OCI-LY3 (cell line): ENCODE data around the gene ABCB8.

Source experiments
- H2AFZ ChIP-seq: fragments of 200-600, 300-600 bp; shearing (Covaris generic); 2 replicates; pipeline ENCODE4 v1.6.0; 2014; ENCODE audit warnings: antibody characterized with exemption, low read depth, low read length
- H3K27ac ChIP-seq: fragments of 200-600, 300-600 bp; sonication (generic); 2 replicates; pipeline ENCODE4 v1.5.1; 2014; ENCODE audit warnings: mild to moderate bottlenecking, low read length, moderate library complexity, mixed read lengths
- H3K27me3 ChIP-seq: fragments of 200-600, 300-600 bp; sonication (generic); 2 replicates; pipeline ENCODE4 v1.6.1; 2014; ENCODE audit warnings: low read depth, low read length, mixed read lengths
- H3K36me3 ChIP-seq: fragments of 200-600, 300-600 bp; sonication (generic); replicated peaks from 2 replicates; pipeline ENCODE3; 2014; ENCODE audit warnings: low read depth, low read length, mixed read lengths
- H3K4me1 ChIP-seq: fragments of 300-600, 200-600 bp; sonication (generic); 2 replicates; pipeline ENCODE4 v1.6.1; 2014; ENCODE audit warnings: low read length, mixed read lengths
- H3K4me2 ChIP-seq: fragments of 200-600, 300-600 bp; sonication (generic); 2 replicates; pipeline ENCODE4 v1.6.1; 2014; ENCODE audit warnings: low read length, mixed read lengths
- H3K4me3 ChIP-seq: fragments of 300-600, 200-600 bp; sonication (generic); 2 replicates; pipeline ENCODE4 v1.5.1; 2014; ENCODE audit warnings: antibody characterized with exemption, mild to moderate bottlenecking, low read length, moderate library complexity
- H3K79me2 ChIP-seq: fragments of 300-600, 200-600 bp; shearing (Covaris generic); 2 replicates; pipeline ENCODE4 v1.6.1; 2014; ENCODE audit warnings: mild to moderate bottlenecking, low read length, mixed read lengths
- H3K9ac ChIP-seq: fragments of 300-600, 200-600 bp; shearing (Covaris generic); 2 replicates; pipeline ENCODE4 v1.6.0; 2014; ENCODE audit warnings: mild to moderate bottlenecking, low read length, moderate library complexity
- H3K9me3 ChIP-seq: fragments of 200-600, 300-600 bp; shearing (Covaris generic); 2 replicates; pipeline ENCODE4 v1.6.1; 2014; ENCODE audit warnings: low read length, mixed read lengths; ENCODE audit not compliant: insufficient read depth
- H4K20me1 ChIP-seq: fragments of 200-600, 300-600 bp; sonication (generic); 2 replicates; pipeline ENCODE4 v1.6.1; 2016; ENCODE audit warnings: low read length, mixed read lengths; ENCODE audit not compliant: insufficient read depth
- EZH2phosphoT487 ChIP-seq: fragments of 200-600 bp; shearing (Covaris generic); IDR thresholded peaks from 2 replicates; pipeline ENCODE4 v1.6.1; 2018; ENCODE audit warnings: antibody characterized with exemption, mixed run types, low read depth
- TF ChIP-seq, protein P1 (sequence below): fragments of 200-600, 300-600 bp; sonication (generic); IDR thresholded peaks from 2 replicates; pipeline ENCODE4 v1.5.1; 2014; ENCODE audit warnings: antibody characterized with exemption, low read length, low read depth

ABCB8 gene

DNA sequence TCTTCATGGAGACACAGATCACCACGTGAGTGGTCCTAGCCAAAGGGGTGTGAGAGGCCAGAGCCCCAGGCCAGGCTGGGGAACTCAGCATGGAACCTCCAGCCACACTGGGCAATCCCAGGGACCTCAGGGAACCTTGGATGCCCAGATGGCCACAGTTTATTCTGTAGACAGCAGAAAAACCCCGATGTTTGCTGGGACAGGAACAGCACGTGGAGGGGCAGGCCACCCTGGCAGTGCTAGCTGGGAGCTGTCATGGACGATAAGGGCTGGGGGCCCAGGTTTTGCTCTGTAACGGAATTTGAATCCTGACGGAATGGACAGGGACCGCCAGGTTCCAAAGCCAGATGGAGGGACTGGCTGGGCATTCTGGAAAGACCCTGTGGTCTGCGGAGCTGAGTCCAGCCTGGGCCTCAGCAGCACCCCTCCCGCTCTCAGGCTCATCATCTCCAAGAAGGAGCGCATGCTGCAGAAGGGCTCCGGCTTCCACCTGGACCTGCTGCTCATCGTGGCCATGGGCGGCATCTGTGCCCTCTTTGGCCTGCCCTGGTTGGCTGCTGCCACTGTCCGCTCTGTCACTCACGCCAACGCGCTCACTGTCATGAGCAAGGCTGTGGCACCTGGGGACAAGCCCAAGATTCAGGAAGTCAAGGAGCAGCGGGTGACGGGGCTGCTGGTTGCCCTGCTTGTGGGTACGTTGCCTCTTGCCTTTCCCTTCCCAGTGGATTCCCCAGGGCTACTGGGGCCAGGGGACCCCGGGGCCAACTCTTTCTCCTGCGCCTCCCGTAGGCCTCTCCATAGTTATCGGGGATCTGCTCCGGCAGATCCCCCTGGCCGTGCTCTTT, 46.8 kb downstream of the ABCB8 start:
- H4K20me1 ChIP-seq: no peaks in the 10 kb centered on the region
- H3K27me3 ChIP-seq: no peaks in the 10 kb centered on the region
- H3K9ac ChIP-seq: no peak overlapping the region
- H3K36me3 ChIP-seq: peaks cover 26% of the 10 kb centered on the region
- no peak overlapping the region for H2AFZ ChIP-seq
- H3K4me2 ChIP-seq: no peak overlapping the region
- H3K79me2 ChIP-seq: peaks cover 18% of the 10 kb centered on the region
- no peaks in the 10 kb centered on the region for H3K9me3 ChIP-seq
- TF ChIP-seq, protein P1, sequence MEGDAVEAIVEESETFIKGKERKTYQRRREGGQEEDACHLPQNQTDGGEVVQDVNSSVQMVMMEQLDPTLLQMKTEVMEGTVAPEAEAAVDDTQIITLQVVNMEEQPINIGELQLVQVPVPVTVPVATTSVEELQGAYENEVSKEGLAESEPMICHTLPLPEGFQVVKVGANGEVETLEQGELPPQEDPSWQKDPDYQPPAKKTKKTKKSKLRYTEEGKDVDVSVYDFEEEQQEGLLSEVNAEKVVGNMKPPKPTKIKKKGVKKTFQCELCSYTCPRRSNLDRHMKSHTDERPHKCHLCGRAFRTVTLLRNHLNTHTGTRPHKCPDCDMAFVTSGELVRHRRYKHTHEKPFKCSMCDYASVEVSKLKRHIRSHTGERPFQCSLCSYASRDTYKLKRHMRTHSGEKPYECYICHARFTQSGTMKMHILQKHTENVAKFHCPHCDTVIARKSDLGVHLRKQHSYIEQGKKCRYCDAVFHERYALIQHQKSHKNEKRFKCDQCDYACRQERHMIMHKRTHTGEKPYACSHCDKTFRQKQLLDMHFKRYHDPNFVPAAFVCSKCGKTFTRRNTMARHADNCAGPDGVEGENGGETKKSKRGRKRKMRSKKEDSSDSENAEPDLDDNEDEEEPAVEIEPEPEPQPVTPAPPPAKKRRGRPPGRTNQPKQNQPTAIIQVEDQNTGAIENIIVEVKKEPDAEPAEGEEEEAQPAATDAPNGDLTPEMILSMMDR: no peak
- TF ChIP-seq EZH2phosphoT487: no peak
- no peak overlapping the region for H3K27ac ChIP-seq
- H3K4me1 ChIP-seq: peaks cover 20% of the 10 kb centered on the region
- H3K4me3 ChIP-seq: no peak overlapping the region

DNA sequence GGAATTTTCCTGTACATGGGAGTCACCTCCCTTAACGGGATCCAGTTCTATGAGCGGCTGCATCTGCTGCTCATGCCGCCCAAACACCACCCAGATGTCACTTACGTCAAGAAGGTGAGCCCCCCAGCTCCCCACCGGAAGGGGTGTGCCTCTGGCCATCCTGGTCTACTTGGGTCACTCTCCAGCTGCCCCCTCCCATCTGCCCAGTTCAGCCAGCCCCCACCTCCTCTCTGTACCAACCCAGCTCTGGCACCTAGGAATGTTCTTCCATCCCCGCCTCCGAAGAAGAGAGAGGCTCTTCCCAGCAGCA, 47.4 kb downstream of the ABCB8 start:
- Histone ChIP-seq H3K4me2 (no peak overlapping the region), H3K4me1 (peaks cover 20% of the 10 kb centered on the region), H2AFZ (no peak overlapping the region), H3K4me3 (no peak overlapping the region), H3K9ac (no peak overlapping the region), H3K27ac (no peak overlapping the region), H3K79me2 (peaks cover 24% of the 10 kb centered on the region), H3K36me3 (peaks cover 23% of the 10 kb centered on the region), H4K20me1 (no peaks in the 10 kb centered on the region), H3K27me3 (no peaks in the 10 kb centered on the region), H3K9me3 (no peaks in the 10 kb centered on the region)
- TF ChIP-seq, protein P1: no peak
- TF ChIP-seq EZH2phosphoT487: no peak

DNA sequence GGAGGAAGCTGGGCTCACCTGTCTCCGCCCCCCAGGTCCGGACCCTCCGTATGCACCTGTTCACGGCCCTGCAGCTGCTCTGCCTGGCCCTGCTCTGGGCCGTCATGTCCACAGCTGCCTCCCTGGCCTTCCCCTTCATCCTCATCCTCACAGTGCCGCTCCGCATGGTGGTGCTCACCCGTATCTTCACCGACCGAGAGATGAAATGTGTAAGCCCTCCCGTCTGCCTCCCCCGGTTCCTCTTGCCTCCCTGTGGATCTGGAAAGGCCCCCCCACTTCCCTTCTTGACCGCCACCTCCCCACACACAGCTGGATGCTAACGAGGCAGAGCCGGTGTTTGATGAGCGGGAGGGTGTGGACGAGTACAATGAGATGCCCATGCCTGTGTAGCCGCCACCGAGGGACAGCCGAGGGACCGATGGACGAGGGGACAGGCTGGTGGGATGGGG, 47.8 kb downstream of the ABCB8 start:
- TF ChIP-seq EZH2phosphoT487: no peak
- TF ChIP-seq, protein P1: no peak
- Histone ChIP-seq H3K9ac (no peak overlapping the region), H2AFZ (no peak overlapping the region), H3K27me3 (no peaks in the 10 kb centered on the region), H3K4me2 (no peak overlapping the region), H3K9me3 (no peaks in the 10 kb centered on the region), H3K4me3 (no peak overlapping the region), H3K4me1 (peaks cover 20% of the 10 kb centered on the region), H3K79me2 (peaks cover 24% of the 10 kb centered on the region), H4K20me1 (no peaks in the 10 kb centered on the region), H3K36me3 (peaks cover 23% of the 10 kb centered on the region), H3K27ac (no peak overlapping the region)

DNA sequence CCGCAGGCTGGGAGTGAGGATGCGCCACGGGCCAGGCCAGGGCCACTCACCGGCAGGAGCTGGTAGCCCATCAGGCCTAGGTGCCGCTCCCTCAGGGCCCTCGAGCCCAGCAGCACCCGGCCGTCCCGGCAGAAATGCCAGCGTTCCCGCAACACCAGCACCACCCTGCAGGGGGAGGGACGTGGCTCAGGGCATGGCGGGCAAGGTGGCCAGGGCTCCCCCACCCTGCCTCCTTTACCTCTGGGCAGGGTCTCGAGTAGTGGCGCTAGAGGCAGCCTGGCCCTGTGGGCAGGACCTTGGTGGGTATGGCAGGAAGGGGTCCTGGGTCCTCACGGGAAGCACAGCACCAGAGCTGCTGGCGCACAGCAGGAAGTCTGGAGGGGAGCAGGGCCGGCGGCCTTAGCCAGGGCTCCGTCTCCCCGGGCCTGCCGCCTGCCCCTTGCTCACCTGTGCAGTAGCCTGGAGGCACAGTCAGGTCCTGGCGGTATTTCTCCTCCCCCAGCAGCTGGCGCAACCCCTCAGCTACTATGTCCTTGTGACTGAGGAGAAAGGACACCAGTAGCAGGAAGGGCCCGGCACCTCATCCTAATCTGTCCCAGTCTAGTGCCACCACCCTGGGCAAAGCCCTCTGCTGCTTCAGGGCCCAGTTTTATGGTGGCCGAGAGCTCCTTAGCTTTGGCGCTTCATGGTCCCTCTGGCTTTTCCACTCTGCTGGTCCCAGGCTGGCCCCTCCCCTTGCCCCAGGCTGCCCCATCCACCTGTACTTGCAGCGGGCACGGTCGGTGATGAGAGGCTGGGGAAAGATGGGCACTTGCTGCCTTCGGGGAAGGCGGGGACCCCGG, 48.8 kb downstream of the ABCB8 start:
- Histone ChIP-seq H3K27me3 (no peaks in the 10 kb centered on the region), H3K27ac (no peak overlapping the region), H3K9ac (no peak overlapping the region), H3K9me3 (no peaks in the 10 kb centered on the region), H3K4me2 (no peak overlapping the region), H4K20me1 (no peaks in the 10 kb centered on the region), H3K79me2 (peaks cover 33% of the 10 kb centered on the region), H3K36me3 (peaks cover 20% of the 10 kb centered on the region), H3K4me1 (peaks cover 31% of the 10 kb centered on the region), H2AFZ (no peak overlapping the region), H3K4me3 (no peak overlapping the region)
- TF ChIP-seq, protein P1: no peak
- TF ChIP-seq EZH2phosphoT487: no peak
